Activated CD4-positive, alpha-beta T cell treated with anti-CD3 and anti-CD28 coated beads, Interleukin-2, amount 50 U/mL, for 4 hours (primary cell): ENCODE measurements around the gene SLC9B1.
"Not testable (repeated sequence)": the region's sequence is repeated elsewhere in the genome, so short reads cannot be mapped to it uniquely, and the experiment has no call there.

Source experiments
- DNase-seq, 2 experiments: peaks; one replicate each; pipeline ENCODE4 v3.0.0-alpha.2; 2020

Gene SLC9B1

GRCh38 chr4:102871772-102872171 is 147.7 kb downstream of the SLC9B1 start:
- DNase-seq = no peak

DNA sequence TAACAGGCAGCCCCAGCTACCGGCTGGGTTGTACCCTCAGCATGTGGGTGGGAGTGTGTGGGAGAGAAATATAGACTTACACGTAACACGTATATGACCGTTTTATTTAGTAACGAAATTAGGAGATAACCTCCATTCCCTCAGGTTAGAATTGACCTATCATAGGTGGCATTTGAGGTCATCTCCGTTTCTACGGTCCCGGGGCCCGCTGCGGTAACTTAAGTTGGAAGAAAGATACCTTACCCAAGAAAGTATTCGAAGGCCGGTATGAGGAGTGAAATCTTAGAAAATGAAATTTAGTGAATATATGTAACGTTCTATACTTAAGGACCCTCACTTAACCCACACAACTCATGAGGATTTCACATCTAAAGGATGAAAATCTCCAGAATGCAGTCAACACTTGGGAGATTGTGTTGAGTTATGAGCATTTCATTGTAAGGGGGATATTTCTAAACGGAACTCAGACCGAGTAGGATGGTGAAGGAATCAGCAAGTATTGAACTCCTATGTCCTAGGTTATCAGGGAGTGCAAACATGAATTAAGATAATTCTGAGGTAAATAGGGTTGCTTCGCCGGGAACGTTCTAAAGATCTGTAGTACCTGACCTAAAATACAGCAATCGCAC is 149.8 kb downstream of the SLC9B1 start:
- DNase-seq = peak; percentile 63 to 71

DNA sequence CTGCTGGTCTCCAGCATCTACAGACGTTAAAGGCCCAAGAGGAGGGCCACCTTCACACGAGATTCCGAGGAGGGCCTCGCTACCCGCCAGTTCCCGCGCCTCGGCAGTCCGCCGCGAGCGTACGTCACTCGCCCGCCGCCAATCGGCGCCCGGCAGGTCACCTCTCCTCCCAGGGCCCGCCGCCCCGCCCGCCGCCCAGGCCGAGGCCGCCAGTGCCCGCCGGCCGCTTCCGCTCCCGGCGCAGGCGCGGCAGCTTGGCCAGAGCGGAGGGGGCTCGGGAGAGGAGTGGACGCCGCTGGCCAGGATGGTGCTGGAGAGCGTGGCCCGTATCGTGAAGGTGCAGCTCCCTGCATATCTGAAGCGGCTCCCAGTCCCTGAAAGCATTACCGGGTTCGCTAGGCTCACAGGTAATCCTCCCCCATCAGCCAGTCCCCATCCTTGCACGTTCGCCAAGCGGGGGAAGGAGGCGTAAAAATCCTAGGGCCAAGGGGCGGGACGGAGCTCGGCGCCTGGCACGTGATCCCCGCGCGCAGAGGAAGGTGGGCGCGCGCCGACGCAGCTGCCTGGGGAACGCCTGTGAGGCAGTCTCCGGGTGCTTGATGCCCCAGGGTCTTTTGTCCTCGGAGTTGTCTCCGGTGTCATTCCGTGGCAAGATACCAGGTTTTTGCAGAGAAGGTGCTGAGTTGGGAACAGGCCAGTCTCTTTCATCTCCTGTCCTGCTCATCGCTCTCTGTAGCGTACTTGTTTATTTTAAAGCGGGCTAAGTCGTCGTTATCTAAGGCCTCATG is 150.5 kb downstream of the SLC9B1 start, which contains the start of gene CISD2:
CISD2 (plus strand) TSS at position 212 of the 788 bp plus-strand sequence; CDS start at position 305, 93 bp downstream.
- peak; percentile 82 to 85 for DNase-seq

DNA sequence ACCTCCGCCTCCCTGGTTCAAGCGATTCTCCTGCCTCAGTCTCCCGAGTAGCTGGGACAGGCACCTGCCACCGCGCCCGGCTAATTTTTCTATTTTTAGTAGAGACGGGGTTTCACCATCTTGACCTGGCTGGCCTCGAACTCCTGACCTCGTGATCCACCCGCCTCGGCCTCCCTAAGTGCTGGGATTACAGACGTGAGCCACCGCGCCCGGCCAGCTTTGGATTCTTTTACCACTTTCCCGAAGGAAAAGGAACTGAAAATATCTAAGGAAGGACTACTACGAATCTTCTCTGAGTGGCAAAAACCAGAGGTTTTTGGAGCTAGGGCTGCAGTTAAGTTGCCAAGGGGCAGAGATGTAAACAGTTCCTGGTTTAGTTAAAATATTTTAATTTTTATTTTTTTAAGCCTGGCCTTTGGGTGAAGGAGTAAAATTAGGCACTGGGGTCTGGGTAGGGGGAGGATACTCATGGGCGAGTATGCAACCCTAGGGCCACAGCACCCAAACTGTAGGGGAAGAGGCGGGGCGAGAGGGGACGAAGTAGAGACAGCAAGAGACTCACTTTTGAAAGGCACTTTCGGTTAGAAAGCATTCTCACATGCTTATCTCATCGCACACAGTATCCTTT is 151.2 kb downstream of the SLC9B1 start:
- DNase-seq = no peak

- no peak for DNase-seq
Observed at GRCh38 chr4:102867278-102868152, 152.0 kb downstream of the SLC9B1 start.

DNA sequence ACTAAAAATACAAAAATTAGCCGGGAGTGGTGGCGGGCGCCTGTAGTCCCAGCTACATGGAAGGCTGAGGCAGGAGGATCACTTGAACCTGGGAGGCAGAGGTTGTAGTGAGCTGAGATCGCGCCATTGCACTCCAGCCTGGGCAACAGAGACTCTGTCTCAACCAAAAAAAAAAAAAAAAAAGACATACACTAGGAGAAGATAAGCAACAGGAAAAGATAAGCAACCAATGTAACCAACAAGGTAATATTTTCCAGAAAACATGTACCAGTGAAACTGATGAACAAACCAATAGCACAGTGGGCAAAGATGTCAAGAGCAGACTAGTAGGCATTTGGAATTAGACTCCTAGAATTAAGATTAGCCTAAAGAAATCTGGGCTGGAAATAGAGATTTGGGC is 154.2 kb downstream of the SLC9B1 start:
- not testable (repeated sequence) for DNase-seq

DNA sequence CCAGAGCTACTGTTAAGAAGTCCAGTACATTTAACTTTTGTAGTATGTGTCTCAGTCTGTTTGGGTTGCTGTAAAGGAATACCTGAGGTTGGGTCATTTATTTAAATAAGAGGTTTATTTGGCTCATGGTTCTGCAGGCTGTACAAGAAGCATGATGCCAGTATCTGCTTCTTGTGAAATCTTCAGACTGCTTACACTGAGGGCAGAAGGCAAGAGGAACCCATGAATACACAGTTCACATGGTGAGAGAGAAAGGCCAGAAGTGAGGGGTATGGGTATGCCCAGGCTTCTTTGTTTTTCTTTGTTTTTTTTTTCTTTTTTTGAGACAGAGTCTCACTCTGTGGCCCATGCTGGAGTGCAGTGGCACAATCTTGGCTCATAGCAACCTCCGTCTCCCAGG is 156.8 kb downstream of the SLC9B1 start:
- DNase-seq = no peak

GRCh38 chr4:102862016-102862415 is 157.5 kb downstream of the SLC9B1 start:
- DNase-seq = no peak

DNA sequence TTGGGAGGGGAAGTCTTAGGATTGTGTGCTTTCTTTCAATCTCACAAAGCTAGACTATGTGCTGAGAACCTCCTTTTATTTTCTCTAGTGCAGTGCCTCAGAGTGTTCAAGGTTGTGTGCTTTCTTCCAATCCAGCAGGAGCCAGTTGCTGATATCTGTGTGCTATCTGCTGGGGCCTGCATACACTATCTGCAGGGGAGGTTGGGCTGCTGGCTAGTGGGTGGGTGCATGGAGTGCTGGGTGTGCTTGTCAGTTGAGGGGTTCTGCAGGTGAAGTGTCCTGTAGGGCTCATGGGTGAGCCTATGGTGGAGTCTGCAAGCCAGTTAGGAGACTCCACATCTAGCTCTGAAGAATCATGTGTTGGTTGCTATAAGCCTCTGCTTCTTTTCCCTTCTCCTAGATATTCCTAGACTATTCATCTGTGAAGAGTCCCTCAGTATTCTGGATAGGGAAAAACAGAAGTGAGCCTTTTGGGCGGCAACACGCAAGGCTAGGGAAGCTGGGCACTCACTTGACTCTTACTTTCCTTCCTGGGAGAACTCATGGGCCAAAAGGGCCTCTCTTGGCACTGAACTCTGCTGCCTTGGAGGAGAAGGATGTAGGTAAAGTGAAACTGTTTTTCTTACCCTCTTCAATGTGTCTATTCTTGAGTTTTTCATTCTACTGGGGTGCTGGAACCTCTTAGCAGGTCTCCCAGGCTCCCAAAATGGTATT is 158.7 kb downstream of the SLC9B1 start:
- DNase-seq = no peak

DNA sequence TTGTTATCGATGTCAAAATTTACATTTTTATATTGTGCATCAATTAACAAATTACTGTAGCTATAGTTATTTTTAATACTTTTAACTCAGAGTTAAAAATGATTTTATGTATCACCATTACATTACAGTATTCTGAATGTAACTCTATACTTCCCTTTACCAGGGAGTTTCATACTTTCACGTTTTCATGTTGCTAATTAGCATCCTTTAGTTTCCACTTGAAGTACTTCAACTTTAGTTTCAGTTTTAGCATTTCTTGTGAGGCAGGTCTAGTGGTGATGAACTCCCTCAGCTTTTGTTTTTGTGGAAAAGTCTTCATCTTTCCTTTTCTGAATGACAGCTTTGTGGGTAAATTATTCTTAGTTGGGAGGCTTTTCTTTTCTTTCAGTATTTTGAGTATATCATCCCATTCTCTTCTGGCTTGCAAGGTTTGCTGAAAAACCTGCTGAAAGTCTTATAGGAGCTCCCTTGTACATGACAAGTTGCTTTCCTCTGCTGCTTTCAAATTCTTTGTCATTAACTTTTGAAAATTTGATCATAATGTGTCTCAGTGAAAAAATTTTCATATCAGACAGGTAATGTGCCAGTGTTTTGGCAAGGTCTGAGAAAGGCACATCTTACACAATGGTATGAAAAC is 160.6 kb downstream of the SLC9B1 start:
- DNase-seq = no peak
